DND-41 (cell line): ENCODE measurements around the gene FOXK1.
"Not testable (repeated sequence)": the region's sequence is repeated elsewhere in the genome, so short reads cannot be mapped to it uniquely, and the experiment has no call there.

Experiments used
- ATAC-seq: fragments of 200-7000 bp; cut with Tn5 transposase; 3 replicates; pipeline ENCODE4 v1.9.1; 2021; ENCODE audit warnings: low read depth; ENCODE audit not compliant: insufficient read depth
- DNase-seq: peaks from one replicate; pipeline ENCODE4 v3.0.0-alpha.2; 2020
- H2AFZ ChIP-seq: 2 replicates; pipeline ENCODE4 v1.6.0; 2012; ENCODE audit warnings: low read depth, low read length
- H3K27ac ChIP-seq: 2 replicates; pipeline ENCODE4 v1.5.1; 2012; ENCODE audit warnings: low read length, inconsistent platforms
- H3K27me3 ChIP-seq: fragments of 200-600 bp; sonication (generic); 2 replicates; pipeline ENCODE4 v1.6.0; 2012; ENCODE audit warnings: low read length, mild to moderate bottlenecking, inconsistent platforms; ENCODE audit not compliant: insufficient read depth, poor library complexity
- H3K36me3 ChIP-seq: 2 replicates; pipeline ENCODE4 v1.5.1; 2012; ENCODE audit warnings: low read length, inconsistent platforms; ENCODE audit not compliant: insufficient read depth
- H3K4me1 ChIP-seq: 2 replicates; pipeline ENCODE4 v1.5.1; 2012; ENCODE audit warnings: mild to moderate bottlenecking, low read length; ENCODE audit not compliant: insufficient read depth
- H3K4me2 ChIP-seq: 2 replicates; pipeline ENCODE4 v1.6.0; 2012; ENCODE audit warnings: mild to moderate bottlenecking, moderate library complexity, low read length, inconsistent platforms; ENCODE audit not compliant: insufficient read depth
- H3K4me3 ChIP-seq, 2 experiments: fragments of 200-600 bp in 1 of 2; shearing (Covaris generic) in 1 of 2; 2 replicates each; pipeline ENCODE4 v1.5.1; 2012 to 2016; ENCODE audit warnings: inconsistent platforms in 2 of 2, low read length in 2 of 2, mild to moderate bottlenecking in 2 of 2, low read depth in 1 of 2, moderate library complexity in 1 of 2
- H3K79me2 ChIP-seq: 2 replicates; pipeline ENCODE4 v1.6.0; 2012; ENCODE audit warnings: low read length, inconsistent platforms; ENCODE audit not compliant: insufficient read depth
- H3K9ac ChIP-seq: 2 replicates; pipeline ENCODE4 v1.6.0; 2012; ENCODE audit warnings: low read depth, mild to moderate bottlenecking, inconsistent platforms, low read length, moderate library complexity
- H3K9me3 ChIP-seq: 2 replicates; pipeline ENCODE4 v1.5.1; 2012; ENCODE audit warnings: low read length, moderate library complexity, mild to moderate bottlenecking, inconsistent platforms; ENCODE audit not compliant: insufficient read depth, severe bottlenecking
- H4K20me1 ChIP-seq: 2 replicates; pipeline ENCODE4 v1.6.0; 2012; ENCODE audit warnings: low read length; ENCODE audit not compliant: insufficient read depth
- EZH2 ChIP-seq: IDR thresholded peaks from 3 replicates; pipeline ENCODE4 v1.6.1; 2012; ENCODE audit warnings: borderline replicate concordance, low read depth, mild to moderate bottlenecking, moderate library complexity, low read length, inconsistent platforms; ENCODE audit not compliant: severe bottlenecking
- TF ChIP-seq, protein P1 (sequence below): IDR thresholded peaks from 2 replicates; pipeline ENCODE4 v1.5.1; 2012; ENCODE audit warnings: borderline replicate concordance, low read length, moderate library complexity, mild to moderate bottlenecking; ENCODE audit not compliant: poor library complexity, severe bottlenecking; ENCODE audit errors: extremely low read depth

Gene FOXK1

DNA sequence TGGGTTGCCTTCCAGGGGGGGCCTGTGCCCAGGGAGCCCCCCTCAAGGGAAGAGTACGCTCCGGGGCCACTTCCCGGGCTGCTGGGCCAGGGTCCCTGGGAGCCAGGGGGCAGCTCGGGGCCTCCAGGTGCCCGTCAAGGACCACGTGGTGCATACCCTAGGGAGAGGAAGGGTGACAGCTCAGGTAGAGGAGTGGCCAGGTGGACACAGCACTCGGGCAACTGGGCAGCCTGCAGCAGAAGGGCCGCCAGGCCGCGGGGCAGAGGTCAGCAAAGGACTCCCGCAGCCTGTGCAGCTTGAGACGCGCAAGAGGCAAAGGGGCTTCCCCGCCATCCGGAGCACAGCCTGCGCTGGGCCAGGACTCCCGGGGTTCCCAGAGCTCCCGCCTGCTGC lies 119.7 kb downstream of the FOXK1 start:
- Histone ChIP-seq H3K9me3 (no peaks in the 10 kb centered on the region), H4K20me1 (no peaks in the 10 kb centered on the region), H3K4me3 (no peak overlapping the region), H3K79me2 (no peaks in the 10 kb centered on the region), H3K27ac (no peak overlapping the region), H3K4me1 (no peaks in the 10 kb centered on the region), H3K27me3 (no peaks in the 10 kb centered on the region), H2AFZ (no peak overlapping the region), H3K4me2 (no peak overlapping the region), H3K9ac (no peak overlapping the region), H3K36me3 (no peaks in the 10 kb centered on the region)
- DNase-seq (no peak), ATAC-seq (no peak)
- TF ChIP-seq, protein P1, sequence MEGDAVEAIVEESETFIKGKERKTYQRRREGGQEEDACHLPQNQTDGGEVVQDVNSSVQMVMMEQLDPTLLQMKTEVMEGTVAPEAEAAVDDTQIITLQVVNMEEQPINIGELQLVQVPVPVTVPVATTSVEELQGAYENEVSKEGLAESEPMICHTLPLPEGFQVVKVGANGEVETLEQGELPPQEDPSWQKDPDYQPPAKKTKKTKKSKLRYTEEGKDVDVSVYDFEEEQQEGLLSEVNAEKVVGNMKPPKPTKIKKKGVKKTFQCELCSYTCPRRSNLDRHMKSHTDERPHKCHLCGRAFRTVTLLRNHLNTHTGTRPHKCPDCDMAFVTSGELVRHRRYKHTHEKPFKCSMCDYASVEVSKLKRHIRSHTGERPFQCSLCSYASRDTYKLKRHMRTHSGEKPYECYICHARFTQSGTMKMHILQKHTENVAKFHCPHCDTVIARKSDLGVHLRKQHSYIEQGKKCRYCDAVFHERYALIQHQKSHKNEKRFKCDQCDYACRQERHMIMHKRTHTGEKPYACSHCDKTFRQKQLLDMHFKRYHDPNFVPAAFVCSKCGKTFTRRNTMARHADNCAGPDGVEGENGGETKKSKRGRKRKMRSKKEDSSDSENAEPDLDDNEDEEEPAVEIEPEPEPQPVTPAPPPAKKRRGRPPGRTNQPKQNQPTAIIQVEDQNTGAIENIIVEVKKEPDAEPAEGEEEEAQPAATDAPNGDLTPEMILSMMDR: no peak
- no peak for TF ChIP-seq EZH2

DNA sequence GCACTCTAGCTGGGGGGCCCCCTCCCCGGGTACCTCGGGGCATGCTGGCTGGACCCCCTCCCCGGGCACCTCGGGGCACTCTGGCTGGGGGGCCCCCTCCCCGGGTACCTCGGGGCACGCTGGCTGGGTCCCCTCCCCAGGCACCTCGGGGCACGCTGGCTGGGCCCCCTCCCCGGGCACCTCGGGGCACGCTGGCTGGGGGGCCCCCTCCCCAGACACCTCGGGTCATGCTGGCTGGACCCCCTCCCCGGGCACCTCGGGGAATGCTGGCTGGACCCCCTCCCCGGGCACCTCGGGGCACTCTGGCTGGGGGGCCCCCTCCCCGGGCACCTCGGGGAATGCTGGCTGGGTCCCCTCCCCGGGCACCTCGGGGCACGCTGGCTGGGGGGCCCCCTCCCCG lies 120.5 kb downstream of the FOXK1 start:
- H3K27ac ChIP-seq, H3K36me3 ChIP-seq, H3K79me2 ChIP-seq, H3K9me3 ChIP-seq, DNase-seq, H2AFZ ChIP-seq, ATAC-seq, H3K4me1 ChIP-seq, H3K4me2 ChIP-seq, H3K27me3 ChIP-seq, H3K4me3 ChIP-seq, H4K20me1 ChIP-seq, H3K9ac ChIP-seq: not testable (repeated sequence)

DNA sequence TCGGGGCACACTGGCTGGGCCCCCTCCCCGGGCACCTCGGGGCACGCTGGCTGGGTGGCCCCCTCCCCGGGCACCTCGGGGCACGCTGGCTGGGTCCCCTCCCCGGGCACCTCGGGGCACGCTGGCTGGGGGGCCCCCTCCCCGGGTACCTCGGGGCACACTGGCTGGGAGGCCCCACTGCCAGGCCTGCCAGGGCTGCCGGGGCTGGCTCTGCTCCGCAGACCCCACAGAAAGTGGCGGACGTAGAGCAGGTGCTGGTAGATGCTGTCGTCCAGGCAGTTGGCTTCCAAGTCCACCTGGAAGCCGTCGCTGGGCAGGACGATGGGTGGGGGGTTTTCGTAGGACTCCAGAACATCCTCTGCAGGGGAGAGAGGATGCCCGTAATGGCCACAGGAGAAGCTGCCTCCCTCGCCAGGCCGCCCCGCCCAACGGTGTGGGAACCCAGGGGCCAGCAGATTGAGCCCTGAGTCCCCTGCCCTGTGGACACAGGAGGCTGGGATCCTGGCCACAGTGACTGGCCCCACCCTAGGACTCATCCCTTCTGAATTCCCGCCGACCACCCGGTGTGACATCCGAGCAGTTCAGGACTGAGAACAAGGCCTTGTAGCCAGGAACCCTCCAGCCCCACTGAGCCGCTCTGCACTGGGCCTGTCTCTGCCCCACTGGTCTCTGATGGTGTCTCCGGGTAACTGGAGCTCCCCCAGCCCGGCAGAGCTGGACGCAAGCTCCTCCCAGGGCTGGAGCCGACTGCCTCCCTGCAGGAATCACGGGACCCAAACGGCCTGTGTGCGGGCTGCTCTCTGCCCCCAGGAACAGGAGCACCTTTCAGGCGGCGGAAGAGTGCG lies 121.5 kb downstream of the FOXK1 start:
- no peak overlapping the region for H3K4me2 ChIP-seq
- H3K4me3 ChIP-seq: no peak overlapping the region
- DNase-seq (no peak), ATAC-seq (no peak)
- no peaks in the 10 kb centered on the region for H3K27me3 ChIP-seq
- H3K9me3 ChIP-seq: no peaks in the 10 kb centered on the region
- H2AFZ ChIP-seq: no peak overlapping the region
- no peaks in the 10 kb centered on the region for H3K79me2 ChIP-seq
- TF ChIP-seq, protein P1: no peak
- TF ChIP-seq EZH2: no peak
- no peaks in the 10 kb centered on the region for H4K20me1 ChIP-seq
- H3K9ac ChIP-seq: no peak overlapping the region
- H3K4me1 ChIP-seq: no peaks in the 10 kb centered on the region
- H3K27ac ChIP-seq: no peak overlapping the region
- H3K36me3 ChIP-seq: no peaks in the 10 kb centered on the region

DNA sequence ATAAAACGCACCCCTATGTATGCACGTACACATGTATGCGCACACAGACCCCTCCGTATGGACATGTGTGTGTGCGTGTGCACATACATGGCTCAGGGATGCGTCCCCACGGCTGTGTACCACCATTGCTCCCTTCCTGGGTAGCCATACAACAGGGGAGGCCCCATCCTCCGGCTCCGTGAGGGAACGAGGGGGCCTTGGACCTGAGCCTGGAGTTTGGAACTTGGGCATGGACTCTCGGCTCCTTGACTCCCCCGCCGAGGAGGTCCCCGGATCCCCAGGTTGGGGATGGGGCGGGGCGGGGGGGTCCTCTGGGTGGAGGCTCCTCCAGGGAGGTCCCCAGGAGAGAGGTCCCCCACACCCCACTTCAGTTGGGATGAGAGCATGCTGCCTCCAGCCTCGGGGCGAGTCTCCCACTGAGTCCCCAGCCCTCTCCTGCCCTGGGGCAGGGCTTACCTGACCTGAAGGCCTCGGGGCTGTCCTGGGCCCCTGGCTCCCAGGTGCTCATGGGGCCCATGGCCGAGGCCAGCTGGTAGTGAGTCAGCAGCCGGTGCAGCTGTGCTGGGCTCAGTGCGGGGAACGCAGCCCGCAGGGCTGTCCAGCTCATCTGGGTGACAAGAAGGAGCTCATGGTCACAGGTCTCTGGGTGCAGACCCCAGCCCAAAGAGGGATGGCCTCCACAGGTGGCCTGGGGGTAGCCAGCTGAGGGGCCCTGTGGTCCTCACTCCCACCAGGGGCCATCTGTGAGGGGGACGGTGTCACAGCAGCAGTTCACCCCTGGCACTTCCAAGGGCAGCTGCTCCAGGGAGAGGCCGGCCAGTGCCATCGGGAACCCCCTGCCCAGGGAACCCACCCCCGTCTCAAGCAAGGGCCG lies 123.3 kb downstream of the FOXK1 start:
- H2AFZ ChIP-seq: no peak overlapping the region
- no peak overlapping the region for H3K4me3 ChIP-seq
- ATAC-seq: no peak
- no peaks in the 10 kb centered on the region for H3K27me3 ChIP-seq
- no peaks in the 10 kb centered on the region for H3K4me1 ChIP-seq
- no peak overlapping the region for H3K27ac ChIP-seq
- TF ChIP-seq, protein P1: no peak
- no peak for TF ChIP-seq EZH2
- no peak overlapping the region for H3K9ac ChIP-seq
- no peaks in the 10 kb centered on the region for H3K36me3 ChIP-seq
- no peak for DNase-seq
- no peaks in the 10 kb centered on the region for H3K79me2 ChIP-seq
- H4K20me1 ChIP-seq: no peaks in the 10 kb centered on the region
- H3K9me3 ChIP-seq: no peaks in the 10 kb centered on the region
- no peak overlapping the region for H3K4me2 ChIP-seq
